ENCODE data around the gene NSUN3. TPM values are rescaled to one million over a fixed set of nuclear protein-coding genes. Genes with fewer than 3 reads are reported as not detected.

The NSUN3 gene
- total and polyA plus RNA-seq, 2 donors (not counting 3 experiments of a cell fraction or from before 2014, with no cell fraction given), result 3.4 to 10.7 TPM

DNA sequence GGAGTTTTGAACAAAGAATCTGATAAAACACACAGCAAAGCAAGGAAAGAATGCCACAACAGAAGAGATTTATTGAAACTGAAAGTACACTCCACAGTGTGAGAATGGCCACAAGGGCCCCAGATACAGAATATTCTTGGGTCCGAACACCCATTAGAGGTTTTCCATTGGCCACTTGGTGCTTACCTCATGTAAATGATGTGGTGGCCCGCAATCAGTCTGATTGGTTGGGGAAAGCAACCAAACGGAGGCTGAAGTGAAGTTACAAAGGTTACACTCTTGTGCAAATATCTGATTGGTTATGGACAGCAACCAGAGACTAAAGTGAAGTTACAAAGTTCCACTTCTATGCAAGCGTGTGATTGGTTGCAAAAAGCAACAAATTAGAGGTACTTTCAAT, 20.4 kb downstream of the NSUN3 start:
- no peak overlapping the region for H3K27ac ChIP-seq (ENCODE audit: insufficient read depth, low read depth, low read length)
- no peaks in the 10 kb centered on the region for H3K36me3 ChIP-seq (ENCODE audit: control insufficient read depth in 2 of 2, extremely low read depth in 1 of 2, insufficient read depth in 2 of 2, low read length in 2 of 2)
- POLR2A ChIA-PET, result no interaction called here
- no peaks in the 10 kb centered on the region for H3K79me2 ChIP-seq (ENCODE audit: control insufficient read depth, insufficient read depth, low read length)
- H3K9me1 ChIP-seq (replicated peaks; ENCODE audit: control insufficient read depth, extremely low read depth, insufficient read depth, low read length), result no peaks in the 10 kb centered on the region
- no peak for TF ChIP-seq POLR2AphosphoS5 (IDR thresholded peaks at IDR 0.05; ENCODE audit: insufficient read depth, low read depth, low read length)
- TF ChIP-seq JUN (IDR thresholded peaks at IDR 0.05; ENCODE audit: borderline replicate concordance, insufficient read depth, insufficient read length, low read depth), result no peak
- no peak for TF ChIP-seq POLR2A (IDR thresholded peaks at IDR 0.05; ENCODE audit: low read depth, low read length)
- no peak for TF ChIP-seq MYC (IDR thresholded peaks at IDR 0.05; ENCODE audit: low read depth, low read length)
- no peak for TF ChIP-seq FOS (IDR thresholded peaks at IDR 0.05; ENCODE audit: borderline replicate concordance, insufficient read depth, low read length)
- TF ChIP-seq, protein P1, sequence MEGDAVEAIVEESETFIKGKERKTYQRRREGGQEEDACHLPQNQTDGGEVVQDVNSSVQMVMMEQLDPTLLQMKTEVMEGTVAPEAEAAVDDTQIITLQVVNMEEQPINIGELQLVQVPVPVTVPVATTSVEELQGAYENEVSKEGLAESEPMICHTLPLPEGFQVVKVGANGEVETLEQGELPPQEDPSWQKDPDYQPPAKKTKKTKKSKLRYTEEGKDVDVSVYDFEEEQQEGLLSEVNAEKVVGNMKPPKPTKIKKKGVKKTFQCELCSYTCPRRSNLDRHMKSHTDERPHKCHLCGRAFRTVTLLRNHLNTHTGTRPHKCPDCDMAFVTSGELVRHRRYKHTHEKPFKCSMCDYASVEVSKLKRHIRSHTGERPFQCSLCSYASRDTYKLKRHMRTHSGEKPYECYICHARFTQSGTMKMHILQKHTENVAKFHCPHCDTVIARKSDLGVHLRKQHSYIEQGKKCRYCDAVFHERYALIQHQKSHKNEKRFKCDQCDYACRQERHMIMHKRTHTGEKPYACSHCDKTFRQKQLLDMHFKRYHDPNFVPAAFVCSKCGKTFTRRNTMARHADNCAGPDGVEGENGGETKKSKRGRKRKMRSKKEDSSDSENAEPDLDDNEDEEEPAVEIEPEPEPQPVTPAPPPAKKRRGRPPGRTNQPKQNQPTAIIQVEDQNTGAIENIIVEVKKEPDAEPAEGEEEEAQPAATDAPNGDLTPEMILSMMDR (IDR thresholded peaks at IDR 0.05; ENCODE audit: extremely low read depth in 1 of 2, insufficient read depth in 1 of 2, low read depth in 1 of 2, low read length in 2 of 2), result no peak
- no peak for TF ChIP-seq GATA2 (IDR thresholded peaks at IDR 0.05; ENCODE audit: insufficient read depth, insufficient read length, low read depth, low read length)
- TF ChIP-seq, protein P2, sequence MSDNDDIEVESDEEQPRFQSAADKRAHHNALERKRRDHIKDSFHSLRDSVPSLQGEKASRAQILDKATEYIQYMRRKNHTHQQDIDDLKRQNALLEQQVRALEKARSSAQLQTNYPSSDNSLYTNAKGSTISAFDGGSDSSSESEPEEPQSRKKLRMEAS (IDR thresholded peaks at IDR 0.05; ENCODE audit: insufficient read depth, insufficient read length), result no peak
- TF ChIP-seq EZH2 (IDR thresholded peaks at IDR 0.05; ENCODE audit: borderline replicate concordance, low read depth, low read length, severe bottlenecking), result no peak
- H3K4me2 ChIP-seq (ENCODE audit: insufficient read depth, low read length), result no peak overlapping the region
- no peak for DNase-seq (ENCODE audit: low read depth, low spot score)
- CTCF ChIA-PET, result no interaction called here
- H2AFZ ChIP-seq (ENCODE audit: low read depth, low read length), result no peak overlapping the region
- intact Hi-C loops (cut with micrococcal nuclease), result no loop called here
- FAIRE-seq, result no peak
- no peaks in the 10 kb centered on the region for H3K9me3 ChIP-seq (replicated peaks; ENCODE audit: control insufficient read depth, insufficient read depth, low read length)
- H3K4me1 ChIP-seq (ENCODE audit: control insufficient read depth, extremely low read depth, insufficient read depth, low read length), result no peaks in the 10 kb centered on the region
- no TSS peak for BruUV-seq (replicated peaks)
- no peaks in the 10 kb centered on the region for H4K20me1 ChIP-seq (replicated peaks; ENCODE audit: control insufficient read depth, extremely low read depth, insufficient read depth, low read length)
- no peaks in the 10 kb centered on the region for H3K27me3 ChIP-seq (ENCODE audit: control insufficient read depth in 2 of 2, insufficient read depth in 2 of 2, low read length in 2 of 2)
- dilution Hi-C loops (cut with MboI; ENCODE audit: extremely low pct_ligation_motif_present, low sequenced_read_pairs), result no loop called here
- H3K4me3 ChIP-seq (replicated peaks in 1 of 3; ENCODE audit: insufficient read depth in 1 of 3, low read depth in 1 of 3, low read length in 3 of 3), result no peak overlapping the region
- no peak overlapping the region for H3K9ac ChIP-seq (replicated peaks; ENCODE audit: extremely low read depth, insufficient read depth, low read length)

Measured in endothelial cell of umbilical vein (primary cell).